HG02938 (cell line): ENCODE results near the gene ZNF501.

Experiments used
- ATAC-seq: cut with Tn5 transposase; IDR thresholded peaks from one replicate; pipeline ENCODE4 v1.9.1; 2021; ENCODE audit warnings: mild to moderate bottlenecking, moderate library complexity; ENCODE audit not compliant: unreplicated experiment

The ZNF501 gene

GRCh38 chr3:44729384-44729910, at the start of gene ZNF501:
Gene ZNF501 (plus strand): TSS chr3:44729635. CDS start chr3:44734422, 4,787 bp downstream.
- peak; percentile 62 for ATAC-seq

- ATAC-seq, result no peak
These were observed 48.4 kb upstream of the ZNF501 start for GRCh38 chr3:44680921-44681455.

- ATAC-seq, result no peak
These were observed 47.1 kb upstream of the ZNF501 start for GRCh38 chr3:44682182-44682896.

- ATAC-seq, result no peak
These were observed 44.2 kb upstream of the ZNF501 start for GRCh38 chr3:44685128-44685800.

- no peak for ATAC-seq
These were observed 41.5 kb upstream of the ZNF501 start for GRCh38 chr3:44687898-44688297.

- ATAC-seq, result no peak
These were observed 16.9 kb upstream of the ZNF501 start, which contains the start of gene ZNF502 for GRCh38 chr3:44712455-44713075. Gene ZNF502 (plus strand): TSS chr3:44712660. CDS start chr3:44720262, 7,602 bp downstream.

GRCh38 chr3:44721231-44722102, 8.0 kb upstream of the ZNF501 start:
- ATAC-seq, result no peak

GRCh38 chr3:44722103-44722401, 7.4 kb upstream of the ZNF501 start:
- ATAC-seq, result no peak

- ATAC-seq, result no peak
These were observed 5.3 kb downstream of the ZNF501 start for GRCh38 chr3:44734646-44735168.

GRCh38 chr3:44761101-44761423, 31.6 kb downstream of the ZNF501 start:
- no peak for ATAC-seq

GRCh38 chr3:44761424-44762169, 32.2 kb downstream of the ZNF501 start, which contains the start of the genes KIAA1143 and KIF15:
Gene KIAA1143 (minus strand): TSS chr3:44761619. CDS start chr3:44761602, 17 bp downstream.
Gene KIF15 (plus strand): TSS chr3:44761794. CDS start chr3:44761866, 72 bp downstream.
- ATAC-seq, result peak; percentile 90

GRCh38 chr3:44762170-44762677, 32.8 kb downstream of the ZNF501 start:
- ATAC-seq, result peak; percentile 9

- ATAC-seq, result no peak
These were observed 33.3 kb downstream of the ZNF501 start for GRCh38 chr3:44762690-44763089.

GRCh38 chr3:44764248-44764647, 34.8 kb downstream of the ZNF501 start:
- ATAC-seq, result no peak

GRCh38 chr3:44771424-44772098, 42.1 kb downstream of the ZNF501 start:
- ATAC-seq, result no peak

GRCh38 chr3:44772099-44772442, 42.6 kb downstream of the ZNF501 start:
- ATAC-seq, result no peak

- no peak for ATAC-seq
These were observed 53.5 kb downstream of the ZNF501 start for GRCh38 chr3:44782891-44783290.
